HepG2 (cell line): Measurements from ENCODE around the gene HOXC12. TPM values are rescaled to one million over a fixed set of nuclear protein-coding genes. Genes with fewer than 3 reads are reported as not detected.

Source experiments
- CBX1 ChIP-seq: IDR thresholded peaks from one replicate; pipeline ENCODE4 v1.6.1; 2016; ENCODE audit warnings: antibody characterized with exemption, low read depth
- CREM ChIP-seq, 2 experiments: sonication (generic) in 1 of 2; formaldehyde crosslinking in 1 of 2; IDR thresholded peaks; 2 replicates each; pipeline versions ENCODE4 v1.4.0 to v1.6.1; 2016 to 2020; ENCODE audit warnings: antibody characterized with exemption in 1 of 2, mild to moderate bottlenecking in 1 of 2, missing genetic modification reagents in 1 of 2
- EED ChIP-seq: sonication (generic); formaldehyde crosslinking; IDR thresholded peaks from 2 replicates; pipeline ENCODE4 v1.5.0; 2020; ENCODE audit warnings: mild to moderate bottlenecking, missing genetic modification reagents
- ETS1 ChIP-seq: sonication (generic); formaldehyde crosslinking; IDR thresholded peaks from 2 replicates; pipeline ENCODE4 v1.4.0; 2020; ENCODE audit warnings: missing genetic modification reagents
- FOXO4 ChIP-seq: sonication (generic); formaldehyde crosslinking; conservative IDR thresholded peaks from 2 replicates; pipeline ENCODE4 v1.8.1; 2023; ENCODE audit warnings: missing genetic modification reagents
- HBP1 ChIP-seq: IDR thresholded peaks from 2 replicates; pipeline ENCODE4 v1.6.1; 2016; ENCODE audit warnings: low read depth, control low read depth
- HOXA5 ChIP-seq: sonication (generic); formaldehyde crosslinking; IDR thresholded peaks from 2 replicates; pipeline ENCODE4 v1.4.0; 2020; ENCODE audit warnings: missing genetic modification reagents
- KLF15 ChIP-seq: sonication (generic); formaldehyde crosslinking; IDR thresholded peaks from 2 replicates; pipeline ENCODE4 v1.8.1; 2023; ENCODE audit warnings: borderline replicate concordance, mild to moderate bottlenecking, inconsistent platforms, missing genetic modification reagents, mixed read lengths
- MIXL1 ChIP-seq: IDR thresholded peaks from 2 replicates; pipeline ENCODE4 v1.6.1; 2016
- NCOA5 ChIP-seq: sonication (generic); formaldehyde crosslinking; IDR thresholded peaks from 2 replicates; pipeline ENCODE4 v1.4.0; 2020; ENCODE audit warnings: missing genetic modification reagents
- PHF5A ChIP-seq: IDR thresholded peaks from one replicate; pipeline ENCODE4 v1.6.1; 2018; ENCODE audit warnings: low read depth, missing genetic modification reagents; ENCODE audit not compliant: unreplicated experiment
- SMAD1 ChIP-seq: sonication (generic); formaldehyde crosslinking; IDR thresholded peaks from 2 replicates; pipeline ENCODE4 v1.4.0; 2020; ENCODE audit warnings: missing genetic modification reagents, low read depth, mild to moderate bottlenecking, borderline replicate concordance
- SP140L ChIP-seq: sonication (generic); formaldehyde crosslinking; IDR thresholded peaks from 2 replicates; pipeline ENCODE4 v1.4.0; 2020; ENCODE audit warnings: missing genetic modification reagents, borderline replicate concordance
- TP53 ChIP-seq: sonication (generic); formaldehyde crosslinking; conservative IDR thresholded peaks from 2 replicates; pipeline ENCODE4 v1.4.0; 2020; ENCODE audit warnings: missing genetic modification reagents
- ZBTB7B ChIP-seq: sonication (generic); formaldehyde crosslinking; IDR thresholded peaks from 2 replicates; pipeline ENCODE4 v1.4.0; 2020; ENCODE audit warnings: missing genetic modification reagents
- ZGPAT ChIP-seq: IDR thresholded peaks from 2 replicates; pipeline ENCODE4 v1.6.1; 2016; ENCODE audit warnings: mild to moderate bottlenecking
- ZNF280B ChIP-seq: sonication (generic); formaldehyde crosslinking; IDR thresholded peaks from 2 replicates; pipeline ENCODE4 v1.5.0; 2020; ENCODE audit warnings: missing genetic modification reagents, mild to moderate bottlenecking, borderline replicate concordance
- ZNF350 ChIP-seq: sonication (generic); formaldehyde crosslinking; IDR thresholded peaks from 2 replicates; pipeline ENCODE4 v1.4.0; 2020; ENCODE audit warnings: mild to moderate bottlenecking, low read depth, missing genetic modification reagents, borderline replicate concordance
- ZNF572 ChIP-seq: sonication (generic); formaldehyde crosslinking; IDR thresholded peaks from 2 replicates; pipeline ENCODE4 v1.5.1; 2020; ENCODE audit warnings: mild to moderate bottlenecking, missing genetic modification reagents
- ZNF749 ChIP-seq: sonication (generic); formaldehyde crosslinking; IDR thresholded peaks from 2 replicates; pipeline ENCODE4 v1.8.0; 2022; ENCODE audit warnings: mild to moderate bottlenecking, missing genetic modification reagents, moderate library complexity, borderline replicate concordance
- ZNF768 ChIP-seq: sonication (generic); formaldehyde crosslinking; IDR thresholded peaks from 2 replicates; pipeline ENCODE4 v1.4.0; 2020; ENCODE audit warnings: missing genetic modification reagents
- ZNF780A ChIP-seq: sonication (generic); formaldehyde crosslinking; IDR thresholded peaks from 2 replicates; pipeline ENCODE4 v1.8.0; 2022; ENCODE audit warnings: mild to moderate bottlenecking, missing genetic modification reagents, moderate library complexity
- ZNF788 ChIP-seq: sonication (generic); formaldehyde crosslinking; IDR thresholded peaks from 2 replicates; pipeline ENCODE4 v1.5.0; 2020; ENCODE audit warnings: mild to moderate bottlenecking, missing genetic modification reagents, borderline replicate concordance
- polyA plus RNA-seq, 8 experiments: library from polyadenylated mRNA; depleted of rRNA in 3 of 8; stranded (reverse) in 7 of 8; unstranded in 1 of 8; fragments of >200 nt; fragmentation: Illumina TruSeq in 4 of 8; extraction: Trizol in 4 of 8; gene quantifications; 2 replicates each; pipeline versions ENCODE4 v1.2.1 to v1.2.3, GENCODE V29; 2011 to 2016; ENCODE audit warnings: low read depth in 4 of 8, missing spikeins in 1 of 8, mixed read lengths in 1 of 8; ENCODE audit not compliant: insufficient read depth in 1 of 8
- total RNA-seq, 5 experiments: library from RNA; depleted of rRNA; stranded (reverse); fragments of >200 nt; fragmentation: Illumina TruSeq; extraction: Trizol; gene quantifications; 2 replicates each; pipeline ENCODE4 v1.2.3, GENCODE V29; 2016; ENCODE audit warnings: low read depth in 1 of 5

The HOXC12 gene
- total and polyA plus RNA-seq, 2 of the 13 experiments (the other 11 are each of a cell fraction or from before 2014, with no cell fraction given), result not detected

GRCh38 chr12:53988541-53989226 lies 34.0 kb downstream of the HOXC12 start (continued):
- TF ChIP-seq PHF5A (CRISPR knock-in tag), result no peak
- TF ChIP-seq ZNF788 (CRISPR knock-in tag), result no peak
- TF ChIP-seq ZBTB7B (CRISPR knock-in tag), result peak; percentile 40; the same call in 1 of the 2 replicates
- TF ChIP-seq ZGPAT (CRISPR knock-in tag), result no peak
- TF ChIP-seq ZNF350 (CRISPR knock-in tag), result no peak
- TF ChIP-seq SMAD1 (CRISPR knock-in tag), result no peak
- TF ChIP-seq ZNF280B, result no peak
- no peak for TF ChIP-seq ZNF749 (CRISPR knock-in tag)
- TF ChIP-seq SP140L (CRISPR knock-in tag), result no peak
- TF ChIP-seq CBX1, result no peak
- no peak for TF ChIP-seq ZNF780A (CRISPR knock-in tag)
- no peak for TF ChIP-seq HBP1 (CRISPR knock-in tag)
- TF ChIP-seq ZNF572 (CRISPR knock-in tag), result no peak
- TF ChIP-seq NCOA5 (CRISPR knock-in tag), result no peak
- TF ChIP-seq FOXO4 (CRISPR knock-in tag), result no peak
- peak; percentile 47; the same call in 1 of the 2 replicates for TF ChIP-seq CREM (IDR thresholded peaks at IDR 0.05)
- no peak for TF ChIP-seq CREM (CRISPR knock-in tag; IDR thresholded peaks at IDR 0.05)
- no peak for TF ChIP-seq ZNF768 (CRISPR knock-in tag)
- 0 out of 2 replicates have a peak, but pooled peaks have one; percentile 29 for TF ChIP-seq HOXA5 (CRISPR knock-in tag)
- TF ChIP-seq ETS1 (CRISPR knock-in tag), result no peak
- TF ChIP-seq TP53 (CRISPR knock-in tag), result no peak
- TF ChIP-seq MIXL1 (CRISPR knock-in tag), result no peak
- TF ChIP-seq KLF15 (CRISPR knock-in tag), result no peak
- TF ChIP-seq EED (CRISPR knock-in tag), result no peak
